GM19455 (cell line): ENCODE results near the gene SUV39H1.

Source experiments
- ATAC-seq: cut with Tn5 transposase; IDR thresholded peaks from one replicate; pipeline ENCODE4 v1.9.1; 2021; ENCODE audit not compliant: unreplicated experiment

Gene SUV39H1

DNA sequence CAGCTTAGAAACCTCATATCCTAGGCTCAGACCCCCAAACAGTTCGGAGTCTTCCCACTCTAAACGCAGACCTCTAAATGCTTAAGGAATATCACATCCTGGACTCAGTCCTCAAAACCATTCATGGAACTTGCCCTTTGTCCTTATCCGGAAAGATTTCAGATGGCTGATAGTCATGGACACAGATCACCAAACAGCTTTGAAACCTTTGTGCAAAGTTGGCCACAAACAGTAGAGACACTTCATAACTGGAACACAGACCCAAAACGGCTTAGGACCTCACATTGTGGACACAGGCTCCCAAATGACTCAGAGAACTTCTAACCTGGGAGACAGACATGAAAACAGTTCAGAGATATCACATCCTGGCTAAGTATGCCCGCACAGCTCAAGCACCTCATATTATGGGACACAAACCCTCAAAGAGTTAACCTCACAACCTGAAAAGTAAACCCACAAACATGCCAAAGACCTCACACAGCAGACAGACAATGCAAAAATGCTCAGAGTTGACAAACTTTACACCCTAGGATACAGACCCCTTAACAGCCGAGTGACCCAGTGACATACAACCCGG lies 15.5 kb downstream of the SUV39H1 start:
- ATAC-seq = no peak

- ATAC-seq = no peak
Observed at GRCh38 chrX:48713847-48714246, 17.3 kb downstream of the SUV39H1 start.

- ATAC-seq = no peak
Observed at GRCh38 chrX:48714573-48714972, 18.0 kb downstream of the SUV39H1 start.

GRCh38 chrX:48715072-48715471 lies 18.5 kb downstream of the SUV39H1 start:
- ATAC-seq = no peak

DNA sequence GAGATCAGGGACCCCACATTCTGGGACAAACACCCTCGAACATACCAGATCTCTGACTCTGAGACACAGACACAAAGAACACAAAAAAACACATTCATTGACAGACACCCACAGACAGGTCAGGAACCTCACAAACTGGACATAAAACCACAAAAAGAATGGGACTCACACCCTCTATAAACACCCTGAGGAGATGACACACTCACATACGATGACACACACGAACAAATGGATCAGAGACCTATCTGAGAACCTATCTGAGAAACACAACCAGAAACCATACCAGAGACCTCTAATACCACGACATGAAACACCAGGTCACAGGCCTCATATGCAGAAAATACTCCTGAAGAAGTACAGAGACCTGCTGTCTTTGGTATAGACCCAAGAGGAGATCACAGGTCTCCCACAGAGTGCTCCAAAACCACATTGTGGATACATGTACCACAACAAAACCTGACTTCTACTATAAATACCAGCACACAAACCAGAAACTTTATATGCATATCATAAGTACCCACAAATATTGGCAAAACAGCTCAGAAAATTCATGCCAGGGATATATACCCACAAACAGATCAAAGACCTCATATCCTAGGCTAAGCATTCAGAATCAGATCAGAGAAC lies 19.5 kb downstream of the SUV39H1 start:
- ATAC-seq = no peak

- no peak for ATAC-seq
Observed at GRCh38 chrX:48719958-48720357, 23.4 kb downstream of the SUV39H1 start.

DNA sequence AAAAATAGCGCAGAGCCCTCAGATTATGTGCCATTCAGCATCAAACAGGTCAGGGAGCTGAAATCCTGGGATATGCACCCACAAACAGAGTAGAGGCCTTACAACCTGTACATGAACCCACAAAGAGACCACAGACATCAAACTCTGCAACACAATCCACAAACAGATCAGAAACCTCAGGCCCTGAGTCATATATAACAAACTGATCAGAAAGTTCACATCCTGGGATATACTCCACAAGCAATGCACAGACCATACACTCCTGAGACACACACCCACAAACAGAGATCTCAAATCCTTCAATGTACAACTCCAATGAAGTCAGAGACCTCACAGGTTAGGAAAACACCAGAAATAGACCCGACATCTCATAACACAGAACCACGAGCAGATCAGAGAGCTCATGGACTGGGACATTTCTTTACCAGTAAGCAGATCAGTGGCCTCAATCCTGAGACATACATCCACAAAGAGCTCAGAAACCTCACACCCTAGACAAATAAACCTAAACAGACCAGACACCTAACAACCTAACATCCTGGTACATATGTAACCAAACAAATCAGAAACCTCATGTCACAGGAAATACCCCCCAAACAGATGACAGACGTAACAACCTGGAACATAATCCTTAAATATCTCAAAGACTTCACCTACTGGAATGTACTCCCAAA lies 24.2 kb downstream of the SUV39H1 start:
- ATAC-seq = no peak

GRCh38 chrX:48721916-48722315 lies 25.4 kb downstream of the SUV39H1 start:
- no peak for ATAC-seq

GRCh38 chrX:48726596-48726995 lies 30.1 kb downstream of the SUV39H1 start:
- no peak for ATAC-seq

GRCh38 chrX:48728653-48729052 lies 32.1 kb downstream of the SUV39H1 start:
- ATAC-seq = no peak

DNA sequence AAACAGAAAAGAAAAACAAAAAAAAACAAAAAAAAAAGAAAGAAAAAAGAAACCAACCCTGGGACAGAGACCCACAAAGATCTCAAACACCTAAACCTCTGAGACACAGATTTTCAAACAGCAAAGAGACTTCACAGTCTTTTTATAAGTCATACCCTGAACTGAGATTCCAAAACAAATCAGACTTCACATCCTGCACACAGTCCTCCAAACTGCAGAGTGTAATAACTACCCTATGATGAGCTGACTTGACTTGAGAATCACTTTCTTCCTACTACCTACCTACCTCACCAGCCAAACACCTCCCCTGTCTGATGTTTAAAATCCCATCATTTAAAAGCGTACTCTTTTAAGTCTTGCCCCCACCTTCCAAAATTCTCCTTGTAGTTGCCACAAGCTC lies 39.8 kb downstream of the SUV39H1 start:
- ATAC-seq = no peak

GRCh38 chrX:48736878-48737212 lies 40.3 kb downstream of the SUV39H1 start:
- no peak for ATAC-seq

GRCh38 chrX:48737213-48737938 lies 40.8 kb downstream of the SUV39H1 start:
- ATAC-seq = peak; percentile 99

DNA sequence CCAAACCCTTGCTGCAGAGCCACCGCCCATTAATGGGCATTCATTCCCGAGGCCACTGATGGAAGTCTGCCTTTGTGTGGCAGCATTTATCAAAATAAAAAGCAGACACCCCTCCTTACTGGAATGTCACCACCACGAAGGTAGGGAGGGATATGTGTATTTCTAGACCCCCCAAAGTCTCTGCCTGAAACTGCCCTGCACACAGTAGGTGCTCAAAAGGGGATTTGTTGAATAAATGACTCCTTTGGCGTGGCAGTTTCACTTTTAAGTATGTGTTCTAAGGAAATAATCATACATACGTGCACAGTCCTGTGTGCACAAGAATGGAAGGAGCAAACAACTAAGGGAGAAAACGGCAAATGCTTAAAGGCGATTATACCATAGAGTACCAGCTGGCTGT lies 41.4 kb downstream of the SUV39H1 start:
- ATAC-seq = no peak

- ATAC-seq = no peak
Observed at GRCh38 chrX:48741834-48742233, 45.3 kb downstream of the SUV39H1 start.

- ATAC-seq = no peak
Observed at GRCh38 chrX:48745222-48745621, 48.7 kb downstream of the SUV39H1 start.

GRCh38 chrX:48747415-48748016 lies 51.0 kb downstream of the SUV39H1 start:
- ATAC-seq = no peak

DNA sequence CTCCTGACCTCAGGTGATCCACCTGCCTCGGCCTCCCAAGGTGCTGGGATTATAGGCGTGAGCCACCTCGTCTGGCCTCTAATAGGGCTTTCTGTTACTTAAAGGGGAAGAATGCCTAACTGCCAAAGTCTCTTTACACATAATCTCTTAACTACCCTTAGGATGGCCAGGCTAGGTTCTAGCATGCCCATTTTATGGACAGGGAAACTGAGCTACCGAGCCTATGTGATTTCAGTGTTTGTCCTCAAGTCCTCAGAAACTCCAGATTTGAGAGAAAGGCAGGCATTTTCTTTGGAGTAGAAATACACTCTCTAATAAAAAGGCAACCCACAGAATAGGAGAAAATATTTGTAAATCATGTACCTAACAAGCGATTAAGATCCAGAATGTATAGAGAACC lies 52.6 kb downstream of the SUV39H1 start:
- no peak for ATAC-seq

- ATAC-seq = no peak
Observed at GRCh38 chrX:48751343-48751742, 54.8 kb downstream of the SUV39H1 start.

- ATAC-seq = no peak
Observed at GRCh38 chrX:48752498-48752897, 56.0 kb downstream of the SUV39H1 start.

DNA sequence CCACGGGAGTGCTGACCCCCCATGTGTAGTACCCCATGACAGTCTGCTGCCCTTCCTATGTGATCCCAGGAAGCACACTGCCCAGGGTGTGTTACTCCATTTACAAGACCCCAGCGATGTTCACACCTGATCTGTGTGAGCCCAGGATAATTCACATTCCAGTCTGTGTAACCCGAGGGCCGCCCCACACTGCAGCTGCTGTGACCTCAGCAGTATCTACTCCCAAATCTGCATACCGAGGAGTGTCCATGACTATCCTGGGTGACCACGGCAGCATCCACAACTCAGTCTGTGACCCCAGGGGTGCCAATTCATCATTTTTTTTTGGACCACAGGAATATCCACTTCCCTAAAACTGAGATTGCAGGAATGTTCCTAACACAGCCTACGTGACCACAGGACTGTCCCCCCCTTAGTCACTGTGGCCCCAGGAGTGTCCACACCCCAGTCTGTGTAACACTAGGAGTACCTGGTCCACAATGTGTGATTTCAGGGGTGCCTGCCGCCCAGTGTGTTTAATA lies 57.2 kb downstream of the SUV39H1 start:
- no peak for ATAC-seq
